HepG2 (cell line): ENCODE measurements around the gene PPP1R13L. TPM values are rescaled to one million over a fixed set of nuclear protein-coding genes. Genes with fewer than 3 reads are reported as not detected.

Source experiments
- ARID5B ChIP-seq: IDR thresholded peaks from 2 replicates; pipeline ENCODE4 v1.4.0; 2020; ENCODE audit warnings: mild to moderate bottlenecking, missing genetic modification reagents
- EEA1 ChIP-seq: sonication (generic); formaldehyde crosslinking; IDR thresholded peaks from 2 replicates; pipeline ENCODE4 v1.5.1; 2020; ENCODE audit warnings: mild to moderate bottlenecking, missing genetic modification reagents, borderline replicate concordance
- HDAC2 ChIP-seq: sonication (generic); formaldehyde crosslinking; IDR thresholded peaks from 2 replicates; pipeline ENCODE4 v1.4.0; 2020; ENCODE audit warnings: missing genetic modification reagents
- KDM6A ChIP-seq: IDR thresholded peaks from 2 replicates; pipeline ENCODE4 v1.6.1; 2016; ENCODE audit warnings: low read depth
- MXD4 ChIP-seq: IDR thresholded peaks from 2 replicates; pipeline ENCODE4 v1.6.1; 2016; ENCODE audit warnings: mild to moderate bottlenecking, missing biosample characterization, missing genetic modification reagents
- NCOA2 ChIP-seq: sonication (generic); formaldehyde crosslinking; IDR thresholded peaks from 2 replicates; pipeline ENCODE4 v1.8.0; 2022; ENCODE audit warnings: inconsistent platforms
- PHF21A ChIP-seq: sonication (generic); formaldehyde crosslinking; IDR thresholded peaks from 2 replicates; pipeline ENCODE4 v1.5.0; 2020; ENCODE audit warnings: mild to moderate bottlenecking, missing genetic modification reagents
- RNF219 ChIP-seq: sonication (generic); formaldehyde crosslinking; IDR thresholded peaks from 2 replicates; pipeline ENCODE4 v1.5.0; 2020; ENCODE audit warnings: mild to moderate bottlenecking, missing genetic modification reagents
- TOPORS ChIP-seq: sonication (generic); formaldehyde crosslinking; IDR thresholded peaks from 2 replicates; pipeline ENCODE4 v1.8.0; 2023; ENCODE audit warnings: mild to moderate bottlenecking, missing genetic modification reagents
- YEATS4 ChIP-seq: sonication (generic); formaldehyde crosslinking; IDR thresholded peaks from 2 replicates; pipeline ENCODE4 v1.4.0; 2020; ENCODE audit warnings: missing genetic modification reagents, borderline replicate concordance
- ZBTB1 ChIP-seq: sonication (generic); formaldehyde crosslinking; IDR thresholded peaks from 2 replicates; pipeline ENCODE4 v1.4.0; 2020; ENCODE audit warnings: missing genetic modification reagents, borderline replicate concordance
- ZC3H4 ChIP-seq: sonication (generic); formaldehyde crosslinking; IDR thresholded peaks from 2 replicates; pipeline ENCODE4 v1.4.0; 2020; ENCODE audit warnings: missing genetic modification reagents, borderline replicate concordance
- ZFP36L1 ChIP-seq: sonication (generic); formaldehyde crosslinking; IDR thresholded peaks from 2 replicates; pipeline ENCODE4 v1.8.0; 2022; ENCODE audit warnings: mild to moderate bottlenecking, missing genetic modification reagents, moderate library complexity
- ZFP91 ChIP-seq: sonication (generic); formaldehyde crosslinking; IDR thresholded peaks from 2 replicates; pipeline ENCODE4 v1.9.0; 2022; ENCODE audit warnings: missing genetic modification reagents, mild to moderate bottlenecking, borderline replicate concordance
- ZNF124 ChIP-seq: sonication (generic); formaldehyde crosslinking; IDR thresholded peaks from 2 replicates; pipeline ENCODE4 v1.4.0; 2020; ENCODE audit warnings: missing genetic modification reagents
- ZNF432 ChIP-seq: sonication (generic); formaldehyde crosslinking; IDR thresholded peaks from 2 replicates; pipeline ENCODE4 v1.5.0; 2020; ENCODE audit warnings: missing genetic modification reagents, mild to moderate bottlenecking, borderline replicate concordance
- ZNF749 ChIP-seq: sonication (generic); formaldehyde crosslinking; IDR thresholded peaks from 2 replicates; pipeline ENCODE4 v1.8.0; 2022; ENCODE audit warnings: mild to moderate bottlenecking, missing genetic modification reagents, moderate library complexity, borderline replicate concordance
- ZSCAN30 ChIP-seq: sonication (generic); formaldehyde crosslinking; IDR thresholded peaks from 2 replicates; pipeline ENCODE4 v1.5.0; 2020; ENCODE audit warnings: mild to moderate bottlenecking, missing genetic modification reagents
- polyA plus RNA-seq, 8 experiments: library from polyadenylated mRNA; depleted of rRNA in 3 of 8; stranded (reverse) in 7 of 8; unstranded in 1 of 8; fragments of >200 nt; fragmentation: Illumina TruSeq in 4 of 8; extraction: Trizol in 4 of 8; gene quantifications; 2 replicates each; pipeline versions ENCODE4 v1.2.1 to v1.2.3, GENCODE V29; 2011 to 2016; ENCODE audit warnings: low read depth in 4 of 8, missing spikeins in 1 of 8, mixed read lengths in 1 of 8; ENCODE audit not compliant: insufficient read depth in 1 of 8
- total RNA-seq, 5 experiments: library from RNA; depleted of rRNA; stranded (reverse); fragments of >200 nt; fragmentation: Illumina TruSeq; extraction: Trizol; gene quantifications; 2 replicates each; pipeline ENCODE4 v1.2.3, GENCODE V29; 2016; ENCODE audit warnings: low read depth in 1 of 5
- TF ChIP-seq, protein P1 (sequence below): IDR thresholded peaks from 2 replicates; pipeline ENCODE4 v1.6.1; 2016; ENCODE audit warnings: missing compliant biosample characterization, missing genetic modification reagents, borderline replicate concordance
- TF ChIP-seq, protein P2 (sequence below): IDR thresholded peaks from 2 replicates; pipeline ENCODE4 v1.6.1; 2016; ENCODE audit warnings: low read depth, borderline replicate concordance
- TF ChIP-seq, protein P3 (sequence below): IDR thresholded peaks from 2 replicates; pipeline ENCODE4 v1.6.1; 2012; ENCODE audit warnings: inconsistent platforms

Gene PPP1R13L
- total and polyA plus RNA-seq, 2 of the 13 experiments (the other 11 are each of a cell fraction or from before 2014, with no cell fraction given): 1.3 to 6.6 TPM

- TF ChIP-seq ZFP91 (CRISPR knock-in tag): peak; percentile 93
- peak; percentile 67 for TF ChIP-seq PHF21A (CRISPR knock-in tag)
- TF ChIP-seq YEATS4: 0 out of 2 replicates have a peak, but pooled peaks have one; percentile 58
- TF ChIP-seq ZBTB1 (CRISPR knock-in tag): no peak
- TF ChIP-seq RNF219 (CRISPR knock-in tag): no peak
- TF ChIP-seq, protein P1, sequence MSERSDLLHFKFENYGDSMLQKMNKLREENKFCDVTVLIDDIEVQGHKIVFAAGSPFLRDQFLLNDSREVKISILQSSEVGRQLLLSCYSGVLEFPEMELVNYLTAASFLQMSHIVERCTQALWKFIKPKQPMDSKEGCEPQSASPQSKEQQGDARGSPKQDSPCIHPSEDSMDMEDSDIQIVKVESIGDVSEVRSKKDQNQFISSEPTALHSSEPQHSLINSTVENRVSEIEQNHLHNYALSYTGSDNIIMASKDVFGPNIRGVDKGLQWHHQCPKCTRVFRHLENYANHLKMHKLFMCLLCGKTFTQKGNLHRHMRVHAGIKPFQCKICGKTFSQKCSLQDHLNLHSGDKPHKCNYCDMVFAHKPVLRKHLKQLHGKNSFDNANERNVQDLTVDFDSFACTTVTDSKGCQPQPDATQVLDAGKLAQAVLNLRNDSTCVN (CRISPR knock-in tag): no peak
- peak; percentile 63; the same call in 1 of the 2 replicates for TF ChIP-seq ZNF749 (CRISPR knock-in tag)
- TF ChIP-seq ZC3H4 (CRISPR knock-in tag): no peak
- TF ChIP-seq, protein P2, sequence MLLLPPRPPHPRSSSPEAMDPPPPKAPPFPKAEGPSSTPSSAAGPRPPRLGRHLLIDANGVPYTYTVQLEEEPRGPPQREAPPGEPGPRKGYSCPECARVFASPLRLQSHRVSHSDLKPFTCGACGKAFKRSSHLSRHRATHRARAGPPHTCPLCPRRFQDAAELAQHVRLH (CRISPR knock-in tag): peak; percentile 41; the same call in 1 of the 2 replicates
- no peak for TF ChIP-seq MXD4 (CRISPR knock-in tag)
- TF ChIP-seq NCOA2: no peak
- no peak for TF ChIP-seq ZSCAN30 (CRISPR knock-in tag)
- TF ChIP-seq ZNF432 (CRISPR knock-in tag): no peak
- no peak for TF ChIP-seq ZFP36L1 (CRISPR knock-in tag)
- no peak; the same call in 1 of the 2 replicates for TF ChIP-seq ARID5B (CRISPR knock-in tag)
- TF ChIP-seq ZNF124 (CRISPR knock-in tag): no peak
- TF ChIP-seq, protein P3, sequence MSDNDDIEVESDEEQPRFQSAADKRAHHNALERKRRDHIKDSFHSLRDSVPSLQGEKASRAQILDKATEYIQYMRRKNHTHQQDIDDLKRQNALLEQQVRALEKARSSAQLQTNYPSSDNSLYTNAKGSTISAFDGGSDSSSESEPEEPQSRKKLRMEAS: no peak; the same call in 1 of the 2 replicates
- TF ChIP-seq KDM6A: no peak
- TF ChIP-seq EEA1: no peak
- no peak for TF ChIP-seq HDAC2 (CRISPR knock-in tag)
- TF ChIP-seq TOPORS: no peak
These were observed 34.8 kb upstream of the PPP1R13L start (continued) for GRCh38 chr19:45439569-45440258.
